Thyroid gland (tissue), 4 donors: ENCODE data around the gene HTR2A.

Experiments
- POLR2A ChIP-seq, 2 donors: fragments of 450-650 bp; IDR thresholded peaks; one replicate each; pipeline ENCODE4 v1.6.1; 2017; ENCODE audit warnings: antibody characterized with exemption in 2 of 2, mild to moderate bottlenecking in 2 of 2, moderate library complexity in 1 of 2
- TF ChIP-seq, protein P1 (sequence below), 6 experiments: fragments of 200-600 bp in 3 of 6; fragments of 450-650 bp in 3 of 6; sonication (generic) in 3 of 6; IDR thresholded peaks; one replicate each; pipeline ENCODE4 v1.5.1; 2016 to 2019; ENCODE audit warnings: antibody characterized with exemption in 6 of 6, mild to moderate bottlenecking in 2 of 6, inconsistent platforms in 1 of 6, moderate library complexity in 1 of 6

- TF ChIP-seq, protein P1, sequence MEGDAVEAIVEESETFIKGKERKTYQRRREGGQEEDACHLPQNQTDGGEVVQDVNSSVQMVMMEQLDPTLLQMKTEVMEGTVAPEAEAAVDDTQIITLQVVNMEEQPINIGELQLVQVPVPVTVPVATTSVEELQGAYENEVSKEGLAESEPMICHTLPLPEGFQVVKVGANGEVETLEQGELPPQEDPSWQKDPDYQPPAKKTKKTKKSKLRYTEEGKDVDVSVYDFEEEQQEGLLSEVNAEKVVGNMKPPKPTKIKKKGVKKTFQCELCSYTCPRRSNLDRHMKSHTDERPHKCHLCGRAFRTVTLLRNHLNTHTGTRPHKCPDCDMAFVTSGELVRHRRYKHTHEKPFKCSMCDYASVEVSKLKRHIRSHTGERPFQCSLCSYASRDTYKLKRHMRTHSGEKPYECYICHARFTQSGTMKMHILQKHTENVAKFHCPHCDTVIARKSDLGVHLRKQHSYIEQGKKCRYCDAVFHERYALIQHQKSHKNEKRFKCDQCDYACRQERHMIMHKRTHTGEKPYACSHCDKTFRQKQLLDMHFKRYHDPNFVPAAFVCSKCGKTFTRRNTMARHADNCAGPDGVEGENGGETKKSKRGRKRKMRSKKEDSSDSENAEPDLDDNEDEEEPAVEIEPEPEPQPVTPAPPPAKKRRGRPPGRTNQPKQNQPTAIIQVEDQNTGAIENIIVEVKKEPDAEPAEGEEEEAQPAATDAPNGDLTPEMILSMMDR (IDR thresholded peaks at IDR 0.05) = no peak
- no peak for TF ChIP-seq POLR2A (IDR thresholded peaks at IDR 0.05)
Observed at GRCh38 chr13:46817095-46817494, 79.8 kb downstream of the HTR2A start.
